Measurements from ENCODE around the gene LRRFIP1. TPM values are rescaled to one million over a fixed set of nuclear protein-coding genes. Genes with fewer than 3 reads are reported as not detected.

LRRFIP1 gene
- total RNA-seq, 1 donor from 2014 or later: 91.5 TPM

DNA sequence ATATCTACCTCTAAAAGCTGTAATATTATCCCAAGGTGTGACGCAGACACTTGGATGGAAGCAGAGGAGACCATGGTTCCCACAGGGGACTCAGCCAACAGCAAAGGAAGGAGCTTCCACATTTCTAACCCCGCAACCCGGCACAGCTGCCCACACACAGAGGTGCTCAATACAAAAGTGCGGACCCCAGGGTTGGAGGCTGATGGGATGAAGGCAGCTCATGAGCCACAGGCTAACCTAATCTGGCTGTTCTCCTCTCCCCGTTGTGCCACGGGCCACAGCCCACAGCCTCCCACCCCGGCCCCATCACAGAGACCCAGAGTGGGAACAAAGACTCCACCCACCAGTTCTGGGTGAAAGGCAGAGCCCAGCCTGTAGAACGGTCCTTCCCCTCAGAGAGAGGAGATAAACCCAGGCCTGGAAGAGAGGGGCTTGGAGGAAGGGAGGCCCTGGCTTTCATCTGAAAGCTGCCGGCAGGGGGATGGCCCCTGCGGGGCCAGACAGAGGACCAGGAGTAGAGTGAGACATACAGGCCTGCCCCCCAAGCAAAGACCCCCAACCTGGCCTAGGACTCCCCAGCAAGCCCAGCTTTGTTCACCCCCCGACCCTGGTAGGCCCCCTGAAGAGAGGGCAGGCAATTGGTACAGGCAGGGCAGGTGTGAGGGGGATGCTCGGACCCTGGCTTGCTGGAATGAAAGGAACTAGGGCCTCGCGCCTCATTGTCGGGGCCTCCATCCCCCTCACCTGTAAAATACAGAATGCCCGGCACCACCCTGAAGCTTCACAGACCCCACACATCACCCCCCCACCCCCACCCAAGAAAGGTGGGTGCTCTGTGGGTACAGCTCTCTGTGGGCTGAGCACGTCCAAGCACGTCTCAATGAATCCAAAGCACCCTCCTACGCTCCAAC lies 43.7 kb upstream of the LRRFIP1 start:
- no peak overlapping the region for H3K27ac Mint-ChIP-seq (ENCODE audit: unreplicated experiment)
- TF ChIP-seq, protein P1, sequence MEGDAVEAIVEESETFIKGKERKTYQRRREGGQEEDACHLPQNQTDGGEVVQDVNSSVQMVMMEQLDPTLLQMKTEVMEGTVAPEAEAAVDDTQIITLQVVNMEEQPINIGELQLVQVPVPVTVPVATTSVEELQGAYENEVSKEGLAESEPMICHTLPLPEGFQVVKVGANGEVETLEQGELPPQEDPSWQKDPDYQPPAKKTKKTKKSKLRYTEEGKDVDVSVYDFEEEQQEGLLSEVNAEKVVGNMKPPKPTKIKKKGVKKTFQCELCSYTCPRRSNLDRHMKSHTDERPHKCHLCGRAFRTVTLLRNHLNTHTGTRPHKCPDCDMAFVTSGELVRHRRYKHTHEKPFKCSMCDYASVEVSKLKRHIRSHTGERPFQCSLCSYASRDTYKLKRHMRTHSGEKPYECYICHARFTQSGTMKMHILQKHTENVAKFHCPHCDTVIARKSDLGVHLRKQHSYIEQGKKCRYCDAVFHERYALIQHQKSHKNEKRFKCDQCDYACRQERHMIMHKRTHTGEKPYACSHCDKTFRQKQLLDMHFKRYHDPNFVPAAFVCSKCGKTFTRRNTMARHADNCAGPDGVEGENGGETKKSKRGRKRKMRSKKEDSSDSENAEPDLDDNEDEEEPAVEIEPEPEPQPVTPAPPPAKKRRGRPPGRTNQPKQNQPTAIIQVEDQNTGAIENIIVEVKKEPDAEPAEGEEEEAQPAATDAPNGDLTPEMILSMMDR (IDR thresholded peaks at IDR 0.05): no peak
- H3K4me3 Mint-ChIP-seq (ENCODE audit: unreplicated experiment): no peak overlapping the region
- DNase-seq (ENCODE audit: low spot score): no peak
- H3K9me3 Mint-ChIP-seq (ENCODE audit: low read depth): no peaks in the 10 kb centered on the region
- no peaks in the 10 kb centered on the region for H3K36me3 Mint-ChIP-seq (ENCODE audit: low read depth)
- peaks cover 13% of the 10 kb centered on the region for H3K4me1 Mint-ChIP-seq (ENCODE audit: low read depth)
- H3K27me3 Mint-ChIP-seq (ENCODE audit: low read depth): no peaks in the 10 kb centered on the region

DNA sequence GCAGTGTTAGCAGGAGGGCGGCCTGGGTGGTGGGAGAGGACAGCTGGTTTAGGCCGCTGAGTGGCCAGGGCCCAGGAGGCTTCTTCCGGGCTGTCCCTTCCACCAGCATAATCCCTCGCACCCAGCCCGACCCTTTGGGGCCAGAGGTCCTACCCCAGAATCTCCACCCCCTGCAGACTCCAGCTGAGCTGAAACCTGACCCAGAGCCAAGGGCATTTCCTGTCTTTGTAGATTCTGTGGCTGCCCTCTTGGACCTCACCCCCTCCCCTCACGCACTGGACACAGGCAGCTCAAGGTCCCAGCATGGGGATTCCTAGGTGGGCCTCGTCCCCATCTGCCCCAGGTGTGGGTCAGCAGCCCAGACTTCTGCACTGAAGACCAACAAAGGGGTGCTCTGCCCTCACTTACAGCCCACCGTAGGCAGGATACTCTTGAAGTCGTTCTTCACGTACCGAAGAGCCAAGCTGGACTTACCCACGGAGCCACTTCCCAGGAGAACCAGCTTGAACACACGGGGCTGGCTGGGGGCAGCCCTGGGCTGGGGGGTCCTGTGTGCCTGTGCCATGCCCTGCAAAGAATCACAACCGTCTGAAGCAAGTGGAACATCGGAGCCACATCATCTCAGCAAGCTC lies 41.7 kb upstream of the LRRFIP1 start:
- Mint-ChIP-seq H3K9me3 (ENCODE audit: low read depth) (no peaks in the 10 kb centered on the region), H3K4me1 (ENCODE audit: low read depth) (peaks cover 21% of the 10 kb centered on the region), H3K27ac (ENCODE audit: unreplicated experiment) (no peak overlapping the region), H3K36me3 (ENCODE audit: low read depth) (no peaks in the 10 kb centered on the region), H3K27me3 (ENCODE audit: low read depth) (no peaks in the 10 kb centered on the region), H3K4me3 (ENCODE audit: unreplicated experiment) (no peak overlapping the region)
- TF ChIP-seq, protein P1 (IDR thresholded peaks at IDR 0.05): no peak
- peak; percentile 53 for DNase-seq (ENCODE audit: low spot score)

DNA sequence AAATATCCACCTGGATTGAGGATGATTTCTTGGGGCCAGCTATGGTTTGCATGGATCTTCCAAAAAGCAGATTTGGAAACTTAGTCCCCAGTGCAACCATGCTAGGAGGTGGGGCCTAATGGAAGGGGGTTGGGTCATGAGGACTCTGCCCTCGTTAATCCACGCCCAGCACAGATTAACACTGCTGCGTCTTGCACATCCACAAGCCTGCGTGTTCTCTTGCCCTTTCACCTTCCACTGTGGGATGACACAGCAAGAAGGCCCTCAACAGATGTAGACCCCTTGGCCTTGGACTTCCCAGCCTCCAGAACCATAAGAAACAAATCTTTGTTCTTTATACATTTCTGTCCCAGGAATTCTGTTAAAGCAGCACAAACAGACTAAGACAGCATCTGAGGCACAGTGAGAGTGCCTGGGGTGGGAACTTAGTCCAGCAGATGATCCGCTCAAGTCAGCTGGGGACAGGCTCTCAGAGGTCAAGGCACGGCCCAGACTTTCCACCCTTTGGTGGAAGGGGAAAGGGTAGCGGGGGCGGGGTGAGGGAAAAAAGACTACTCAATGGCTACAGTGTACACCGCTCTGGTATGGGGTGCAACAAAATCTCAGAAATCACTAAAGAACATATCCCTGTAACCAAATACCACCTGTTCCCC lies 39.2 kb upstream of the LRRFIP1 start:
- TF ChIP-seq, protein P1 (IDR thresholded peaks at IDR 0.05): no peak
- Mint-ChIP-seq H3K4me1 (ENCODE audit: low read depth) (peaks cover 19% of the 10 kb centered on the region), H3K4me3 (ENCODE audit: unreplicated experiment) (no peak overlapping the region), H3K27me3 (ENCODE audit: low read depth) (no peaks in the 10 kb centered on the region), H3K27ac (ENCODE audit: unreplicated experiment) (no peak overlapping the region), H3K36me3 (ENCODE audit: low read depth) (no peaks in the 10 kb centered on the region), H3K9me3 (ENCODE audit: low read depth) (no peaks in the 10 kb centered on the region)
- no peak for DNase-seq (ENCODE audit: low spot score)

DNA sequence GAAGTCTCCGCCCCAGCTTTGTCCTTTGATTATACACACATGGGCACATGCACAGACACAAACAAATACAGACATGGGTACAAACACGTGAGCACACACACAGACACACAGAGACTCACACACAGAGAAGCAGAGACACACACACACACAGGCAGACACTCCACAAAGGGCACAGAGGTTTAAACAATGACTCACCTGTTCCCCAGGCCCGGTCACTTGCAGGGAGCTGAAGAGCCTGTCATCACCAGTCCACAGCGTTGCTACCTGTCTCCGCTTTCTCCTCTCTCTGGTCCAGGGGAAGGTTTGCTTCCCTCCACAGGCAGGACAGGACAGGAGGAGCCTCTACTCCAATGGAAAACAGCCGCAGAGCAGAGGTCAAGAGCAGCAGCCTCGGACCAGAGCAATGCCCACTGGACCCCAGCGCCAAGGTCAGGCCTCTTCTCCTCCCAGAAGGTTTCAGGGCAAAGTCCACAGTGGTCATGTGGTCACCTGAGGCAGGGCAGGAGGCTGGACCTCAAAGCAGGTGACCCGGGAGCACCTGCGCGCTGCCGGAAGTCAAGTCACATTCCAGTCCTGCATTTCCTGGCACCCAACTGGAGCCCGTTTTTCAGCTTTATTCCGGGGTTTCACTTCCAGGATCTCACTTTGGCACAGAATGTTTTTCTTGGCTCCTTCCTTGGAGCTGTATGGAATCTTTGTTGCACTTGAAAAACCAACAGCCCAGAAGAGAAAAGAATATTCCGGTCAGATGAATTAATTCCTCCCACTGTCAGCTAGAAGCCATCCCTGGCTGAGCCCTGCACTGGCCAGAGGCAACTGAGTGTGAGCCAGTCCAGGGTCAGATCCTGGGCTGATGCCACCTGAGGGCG lies 36.9 kb upstream of the LRRFIP1 start, which contains the start of gene RAB17:
RAB17 (minus strand) TSS at position 463 of the 869 bp plus-strand sequence. CDS start 4,580 bp downstream, outside the sequence.
- Mint-ChIP-seq H3K36me3 (ENCODE audit: low read depth) (no peaks in the 10 kb centered on the region), H3K27ac (ENCODE audit: unreplicated experiment) (peak within 1 kb of the TSS; percentile 49), H3K4me3 (ENCODE audit: unreplicated experiment) (peak within 1 kb of the TSS; percentile 15), H3K27me3 (ENCODE audit: low read depth) (no peaks in the 10 kb centered on the region), H3K4me1 (ENCODE audit: low read depth) (peaks cover 41% of the 10 kb centered on the region), H3K9me3 (ENCODE audit: low read depth) (no peaks in the 10 kb centered on the region)
- peak; percentile 68 for DNase-seq (ENCODE audit: low spot score)
- TF ChIP-seq, protein P1 (IDR thresholded peaks at IDR 0.05): no peak
